Right ventricle myocardium inferior (tissue), 1 donor: ENCODE results near the gene SLC2A6. TPM values are rescaled to one million over a fixed set of nuclear protein-coding genes. Genes with fewer than 3 reads are reported as not detected.
A peak's percentile ranks its signal among the peaks of the same experiment; 100 is the strongest.
"Not testable (repeated sequence)": the region's sequence is repeated elsewhere in the genome, so short reads cannot be mapped to it uniquely, and the experiment has no call there.

Experiments used
- ATAC-seq: fragments of 200-7000 bp; cut with Tn5 transposase; one replicate; pipeline ENCODE4 v1.9.1; 2020; ENCODE audit warnings: mild to moderate bottlenecking, moderate library complexity
- DNase-seq: peaks from one replicate; pipeline ENCODE4 v3.0.0; 2021; ENCODE audit errors: missing footprints
- intact Hi-C: fragments of 100-400 bp; cut with DNase I; formaldehyde crosslinking; loops from one replicate; pipeline ENCODE4 v1.11.0; 2022
- total RNA-seq: library from RNA; stranded (reverse); fragmentation: NEBNext Ultra II Directional; extraction: Animal tissue kit (Norgen Biotek cat#: 25700); gene quantifications from one replicate; pipeline ENCODE4 v1.2.1, GENCODE V29; 2021
- donor health status: DM: no; HTN: yes; CAD: no; lungs with severe emphysema.

Gene SLC2A6
- total RNA-seq, 1 donor from 2014 or later = 2.7 TPM

- DNase-seq (no peak), ATAC-seq (no peak)
- intact Hi-C loops = no loop called here
These were observed 23.8 kb downstream of the SLC2A6 start for GRCh38 chr9:133454943-133455673.

- no peak for ATAC-seq
- no peak for DNase-seq
- intact Hi-C loops = no loop called here
These were observed 24.6 kb downstream of the SLC2A6 start for GRCh38 chr9:133454325-133454724.

GRCh38 chr9:133453651-133454050 lies 25.2 kb downstream of the SLC2A6 start:
- DNase-seq = no peak
- no peak for ATAC-seq
- intact Hi-C loops = no loop called here

GRCh38 chr9:133452562-133452961 lies 26.3 kb downstream of the SLC2A6 start:
- DNase-seq = no peak
- intact Hi-C loops = no loop called here
- ATAC-seq = no peak

GRCh38 chr9:133451865-133452264 lies 27.0 kb downstream of the SLC2A6 start:
- DNase-seq, intact Hi-C loops, ATAC-seq: not testable (repeated sequence)

GRCh38 chr9:133449760-133450159 lies 29.1 kb downstream of the SLC2A6 start:
- intact Hi-C loops = no loop called here
- no peak for DNase-seq
- no peak for ATAC-seq

GRCh38 chr9:133448487-133448972 lies 30.4 kb downstream of the SLC2A6 start:
- intact Hi-C loops = no loop called here
- DNase-seq (no peak), ATAC-seq (no peak)

GRCh38 chr9:133445293-133445969 lies 33.5 kb downstream of the SLC2A6 start:
- DNase-seq (no peak), ATAC-seq (no peak)
- intact Hi-C loops = no loop called here

- intact Hi-C loops = no loop called here
- DNase-seq = no peak
- no peak for ATAC-seq
These were observed 34.9 kb downstream of the SLC2A6 start for GRCh38 chr9:133443982-133444381.

GRCh38 chr9:133443248-133443647 lies 35.7 kb downstream of the SLC2A6 start:
- ATAC-seq (no peak), DNase-seq (no peak)
- intact Hi-C loops = no loop called here

GRCh38 chr9:133441571-133441970 lies 37.3 kb downstream of the SLC2A6 start:
- intact Hi-C loops = no loop called here
- no peak for DNase-seq
- no peak for ATAC-seq

GRCh38 chr9:133440874-133441273 lies 38.0 kb downstream of the SLC2A6 start:
- DNase-seq (no peak), ATAC-seq (no peak)
- intact Hi-C loops = no loop called here

GRCh38 chr9:133439337-133439736 lies 39.6 kb downstream of the SLC2A6 start:
- ATAC-seq = no peak
- DNase-seq = no peak
- intact Hi-C loops = no loop called here

- DNase-seq = no peak
- intact Hi-C loops = no loop called here
- no peak for ATAC-seq
These were observed 41.0 kb downstream of the SLC2A6 start for GRCh38 chr9:133437753-133438531.

- intact Hi-C loops = no loop called here
- ATAC-seq = no peak
- no peak for DNase-seq
These were observed 42.2 kb downstream of the SLC2A6 start for GRCh38 chr9:133436681-133437080.

GRCh38 chr9:133433351-133433843 lies 45.5 kb downstream of the SLC2A6 start:
- no peak for DNase-seq
- no peak for ATAC-seq
- intact Hi-C loops = no loop called here

GRCh38 chr9:133430244-133430643 lies 48.7 kb downstream of the SLC2A6 start:
- ATAC-seq (no peak), DNase-seq (no peak)

GRCh38 chr9:133429641-133430161 lies 49.2 kb downstream of the SLC2A6 start:
- ATAC-seq (peak; percentile 53), DNase-seq (no peak)
- intact Hi-C loops = no loop called here

More at GRCh38 chr9:133430244-133430643, 48.7 kb downstream of the SLC2A6 start:
- intact Hi-C loops = no loop called here

- DNase-seq = no peak
- intact Hi-C loops = no loop called here
- ATAC-seq = no peak
These were observed 49.7 kb downstream of the SLC2A6 start for GRCh38 chr9:133429214-133429613.
